ENCODE data around the gene UBE2E1. TPM values are rescaled to one million over a fixed set of nuclear protein-coding genes. Genes with fewer than 3 reads are reported as not detected.

The UBE2E1 gene
- total RNA-seq, 1 donor from 2014 or later = 98.8 TPM

Other genes with a start within 250 kb of the UBE2E1 start
- gene NKIRAS1, start 111.0 kb downstream of the UBE2E1 start, total RNA-seq = 5.7 and 7.3 TPM in 2 replicates
- gene RPL15, start 111.2 kb downstream of the UBE2E1 start, total RNA-seq = 2,195 and 2,538 TPM in 2 replicates
- gene NR1D2, start 139.3 kb downstream of the UBE2E1 start, total RNA-seq = 22.7 and 31.3 TPM in 2 replicates